ENCODE measurements around the gene ZNF135. TPM values are rescaled to one million over a fixed set of nuclear protein-coding genes. Genes with fewer than 3 reads are reported as not detected.

Gene ZNF135
- total and polyA plus RNA-seq, 2 of the 13 experiments (the other 11 are each of a cell fraction or from before 2014, with no cell fraction given): not detected

- no peak for TF ChIP-seq ATF6 (CRISPR knock-in tag; conservative IDR thresholded peaks at IDR 0.05)
- TF ChIP-seq ZSCAN30 (CRISPR knock-in tag; IDR thresholded peaks at IDR 0.05): no peak
- TF ChIP-seq ZNF281 (CRISPR knock-in tag; IDR thresholded peaks at IDR 0.05; ENCODE audit: borderline replicate concordance): no peak
- no peak for TF ChIP-seq ZNF543 (CRISPR knock-in tag; IDR thresholded peaks at IDR 0.05)
- 0 out of 2 replicates have a peak, but pooled peaks have one; percentile 36 for TF ChIP-seq POGK (CRISPR knock-in tag; conservative IDR thresholded peaks at IDR 0.05)
- 0 out of 2 replicates have a peak, but pooled peaks have one; percentile 20 for TF ChIP-seq ZNF777 (CRISPR knock-in tag; IDR thresholded peaks at IDR 0.05)
- TF ChIP-seq CCDC6 (CRISPR knock-in tag; IDR thresholded peaks at IDR 0.05): no peak
- TF ChIP-seq SALL1 (CRISPR knock-in tag; IDR thresholded peaks at IDR 0.05): peak; percentile 73
- no peak for TF ChIP-seq POLR2AphosphoS5 (IDR thresholded peaks at IDR 0.05; ENCODE audit: low read depth, low read length)
- TF ChIP-seq HOXA3 (CRISPR knock-in tag; IDR thresholded peaks at IDR 0.05): peak; percentile 21; the same call in 1 of the 2 replicates
- no peak for TF ChIP-seq PRMT3 (CRISPR knock-in tag; IDR thresholded peaks at IDR 0.05; ENCODE audit: borderline replicate concordance, low read depth)
- peak; percentile 43; the same call in 1 of the 2 replicates for TF ChIP-seq HIC2 (CRISPR knock-in tag; IDR thresholded peaks at IDR 0.05; ENCODE audit: low read depth)
- no peak for TF ChIP-seq ZNF33B (CRISPR knock-in tag; IDR thresholded peaks at IDR 0.05)
- no peak for TF ChIP-seq KLF15 (CRISPR knock-in tag; IDR thresholded peaks at IDR 0.05; ENCODE audit: borderline replicate concordance)
- no peak for TF ChIP-seq ZNF660 (CRISPR knock-in tag; IDR thresholded peaks at IDR 0.05; ENCODE audit: borderline replicate concordance, low read depth)
- TF ChIP-seq CC2D1A (CRISPR knock-in tag; IDR thresholded peaks at IDR 0.05): no peak
- TF ChIP-seq NONO (IDR thresholded peaks at IDR 0.05): no peak
- peak; percentile 62; the same call in 1 of the 2 replicates for TF ChIP-seq NONO (CRISPR knock-in tag; conservative IDR thresholded peaks at IDR 0.05)
- peak; percentile 64; the same call in 1 of the 2 replicates for TF ChIP-seq CEBPB (IDR thresholded peaks at IDR 0.05; ENCODE audit: borderline replicate concordance, low read depth, low read length)
- no peak for TF ChIP-seq ARID2 (CRISPR knock-in tag; IDR thresholded peaks at IDR 0.05; ENCODE audit: borderline replicate concordance)
- TF ChIP-seq PTBP1 (IDR thresholded peaks at IDR 0.05; ENCODE audit: low read depth, low read length, poor library complexity, severe bottlenecking): no peak
Observed at GRCh38 chr19:58038688-58039204, 20.3 kb upstream of the ZNF135 start (continued).

Data from HepG2 (cell line).